Left renal cortex interstitium (tissue), 4 donors: Measurements from ENCODE around the gene SPEM1. TPM values are rescaled to one million over a fixed set of nuclear protein-coding genes. Genes with fewer than 3 reads are reported as not detected.
"Not testable (repeated sequence)": the region's sequence is repeated elsewhere in the genome, so short reads cannot be mapped to it uniquely, and the experiment has no call there.

ENCODE experiments used
- DNase-seq, 4 donors: peaks; one replicate each; pipeline ENCODE4 v3.0.0-alpha.2; 2013; ENCODE audit warnings: low read depth in 4 of 4, low spot score in 2 of 4, missing footprints in 1 of 4
- polyA plus RNA-seq, 4 donors: library from polyadenylated mRNA; unstranded; fragments of 120-200 nt; gene quantifications; one replicate each; pipeline ENCODE4 v1.2.1, GENCODE V29; 2013; ENCODE audit not compliant: insufficient read length in 4 of 4

SPEM1 gene
- polyA plus RNA-seq, 4 donors, result not detected

DNA sequence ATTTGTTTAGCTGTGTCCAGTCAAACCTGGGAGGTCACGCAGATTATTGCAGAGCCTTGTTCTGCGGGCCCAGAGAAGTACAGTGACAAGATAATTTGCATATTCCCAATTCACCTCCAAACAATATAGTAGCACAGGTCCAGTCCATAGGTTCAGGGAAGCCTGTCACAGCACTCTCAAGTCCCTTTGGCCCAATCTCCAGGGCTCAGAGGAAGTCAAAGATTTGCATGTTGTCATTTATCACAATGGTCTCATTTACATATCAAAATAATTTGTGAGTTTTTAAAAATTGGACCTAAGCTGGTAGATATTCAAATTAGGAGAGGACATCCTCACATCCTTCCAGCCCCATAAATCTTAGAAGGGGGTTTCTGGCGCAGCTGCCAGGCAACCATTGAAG lies 47.4 kb downstream of the SPEM1 start:
- no peak for DNase-seq

DNA sequence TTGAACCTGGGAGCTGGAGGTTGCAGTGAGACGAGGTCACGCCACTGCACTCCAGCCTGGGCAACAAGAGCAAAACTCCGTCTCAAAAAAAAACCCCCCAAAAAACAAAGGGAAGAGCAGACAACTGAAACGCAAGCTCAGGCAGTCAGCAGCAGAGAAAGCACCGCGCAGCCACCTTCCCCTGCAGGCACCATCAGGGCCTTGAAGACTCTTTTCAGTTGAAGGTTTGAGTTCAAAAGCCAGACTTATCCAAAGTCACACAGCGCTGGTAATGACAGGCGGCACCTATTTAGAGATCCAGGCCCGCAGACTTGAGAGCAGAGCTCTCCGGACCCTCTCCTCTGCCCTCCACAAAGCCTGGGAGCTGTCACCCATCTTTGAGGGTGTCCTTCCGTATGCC lies 48.2 kb downstream of the SPEM1 start:
- no peak for DNase-seq

- no peak for DNase-seq
These were observed 48.8 kb downstream of the SPEM1 start for GRCh38 chr17:7468804-7469389.

DNA sequence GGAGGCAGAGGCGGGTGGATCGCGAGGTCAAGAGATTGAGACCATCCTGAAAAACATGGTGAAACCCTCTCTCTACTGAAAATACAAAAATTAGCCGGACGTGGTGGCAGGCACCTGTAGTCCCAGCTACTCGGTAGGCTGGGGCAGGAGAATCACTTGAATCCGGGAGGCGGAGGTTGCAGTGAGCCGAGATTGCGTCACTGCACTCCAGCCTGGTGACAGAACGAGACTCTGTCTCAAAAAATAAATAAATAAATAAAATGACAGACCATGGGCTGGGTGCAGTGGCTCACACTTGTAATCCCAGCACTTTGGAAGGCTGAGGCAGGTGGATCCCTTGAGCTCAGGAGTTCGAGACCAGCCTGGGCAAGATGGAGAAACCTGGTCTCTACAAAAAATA lies 49.7 kb downstream of the SPEM1 start:
- not testable (repeated sequence) for DNase-seq

- not testable (repeated sequence) for DNase-seq
These were observed 50.4 kb downstream of the SPEM1 start for GRCh38 chr17:7470457-7470973.

Other genes starting within 250 kb of the SPEM1 start
- gene ASGR1, start 241.0 kb upstream of the SPEM1 start, polyA plus RNA-seq, result 10 to 100 TPM in 1 of 4 donors, 1 to 10 TPM in 3; 6.3 to 10.1 (median 8.3) TPM
- 10 to 100 TPM; 21.1 to 53.3 (median 39.1) TPM for gene DLG4, start 200.5 kb upstream of the SPEM1 start, polyA plus RNA-seq
- 100 to 1,000 TPM; 409 to 581 (median 511) TPM for gene ACADVL, start 200.4 kb upstream of the SPEM1 start, polyA plus RNA-seq
- 10 to 100 TPM; 47.7 to 78.0 (median 62.9) TPM for gene DVL2, start 185.8 kb upstream of the SPEM1 start, polyA plus RNA-seq
- 10 to 100 TPM; 51.8 to 74.3 (median 60.9) TPM for gene PHF23, start 180.9 kb upstream of the SPEM1 start, polyA plus RNA-seq
- 100 to 1,000 TPM; 396 to 619 (median 451) TPM for gene GABARAP, start 177.9 kb upstream of the SPEM1 start, polyA plus RNA-seq
- gene CTDNEP1, start 168.6 kb upstream of the SPEM1 start, polyA plus RNA-seq, result 100 to 1,000 TPM; 136 to 149 (median 141) TPM
- 10 to 100 TPM; 43.7 to 61.9 (median 50.9) TPM for gene ELP5, start 168.1 kb upstream of the SPEM1 start, polyA plus RNA-seq
- gene CLDN7, start 157.8 kb upstream of the SPEM1 start, polyA plus RNA-seq, result 10 to 100 TPM; 47.1 to 59.9 (median 55.1) TPM
- 1 to 10 TPM; 2.2 to 2.8 (median 2.5) TPM for gene SLC2A4, start 138.6 kb upstream of the SPEM1 start, polyA plus RNA-seq
- gene YBX2, start 125.7 kb upstream of the SPEM1 start, polyA plus RNA-seq, result 1 to 10 TPM; 2.5 to 5.3 (median 3.1) TPM
- gene EIF5A, start 112.7 kb upstream of the SPEM1 start, polyA plus RNA-seq, result 100 to 1,000 TPM; 286 to 397 (median 312) TPM
- gene GPS2, start 105.0 kb upstream of the SPEM1 start, polyA plus RNA-seq, result 100 to 1,000 TPM in 1 of 4 donors, 10 to 100 TPM in 3; 88.7 to 115 (median 95.8) TPM
- gene NEURL4, start 91.0 kb upstream of the SPEM1 start, polyA plus RNA-seq, result 10 to 100 TPM; 25.4 to 39.7 (median 31.4) TPM
- 10 to 100 TPM in 2 of 4 donors, 1 to 10 TPM in 2; 7.3 to 10.9 (median 10.0) TPM for gene ACAP1, start 83.8 kb upstream of the SPEM1 start, polyA plus RNA-seq
- gene KCTD11, start 68.2 kb upstream of the SPEM1 start, polyA plus RNA-seq, result 10 to 100 TPM; 11.2 to 13.9 (median 12.5) TPM
- gene TMEM95, start 65.2 kb upstream of the SPEM1 start, polyA plus RNA-seq, result not detected
- 1 to 10 TPM; 3.1 to 7.9 (median 5.7) TPM for gene TNK1, start 39.2 kb upstream of the SPEM1 start, polyA plus RNA-seq
- gene PLSCR3, start 25.8 kb upstream of the SPEM1 start, polyA plus RNA-seq, result 10 to 100 TPM; 27.8 to 51.2 (median 41.2) TPM
- gene TMEM256, start 16.2 kb upstream of the SPEM1 start, polyA plus RNA-seq, result 100 to 1,000 TPM in 1 of 4 donors, 10 to 100 TPM in 3; 82.2 to 108 (median 90.2) TPM
- gene NLGN2, start 12.5 kb upstream of the SPEM1 start, polyA plus RNA-seq, result 10 to 100 TPM; 17.5 to 38.6 (median 30.2) TPM
- gene SPEM2, start 5.3 kb downstream of the SPEM1 start, polyA plus RNA-seq, result under 1 TPM in 1 of 4 donors, not detected in 3; 0.06 TPM
- not detected for gene SPEM3, start 8.5 kb downstream of the SPEM1 start, polyA plus RNA-seq
- gene TMEM102, start 15.1 kb downstream of the SPEM1 start, polyA plus RNA-seq, result 1 to 10 TPM; 3.7 to 5.7 (median 4.8) TPM
- 1 to 10 TPM; 6.1 to 6.9 (median 6.4) TPM for gene FGF11, start 19.2 kb downstream of the SPEM1 start, polyA plus RNA-seq
- gene CHRNB1, start 24.7 kb downstream of the SPEM1 start, polyA plus RNA-seq, result 10 to 100 TPM; 10.3 to 10.8 (median 10.6) TPM
- gene ZBTB4, start 59.3 kb downstream of the SPEM1 start, polyA plus RNA-seq, result 10 to 100 TPM; 38.6 to 50.6 (median 44.2) TPM
- under 1 TPM in 2 of 4 donors, not detected in 2; 0.46 to 0.72 TPM for gene SLC35G6, start 61.1 kb downstream of the SPEM1 start, polyA plus RNA-seq
- gene POLR2A, start 64.0 kb downstream of the SPEM1 start, polyA plus RNA-seq, result 100 to 1,000 TPM; 101 to 163 (median 116) TPM
- gene TNFSF12, start 128.7 kb downstream of the SPEM1 start, polyA plus RNA-seq, result 10 to 100 TPM; 21.7 to 32.3 (median 28.3) TPM
- gene TNFSF13, start 138.4 kb downstream of the SPEM1 start, polyA plus RNA-seq, result 10 to 100 TPM; 12.8 to 15.9 (median 14.5) TPM
- gene SENP3, start 141.6 kb downstream of the SPEM1 start, polyA plus RNA-seq, result 10 to 100 TPM; 60.8 to 81.3 (median 74.9) TPM
- 10 to 100 TPM; 33.6 to 64.0 (median 57.2) TPM for gene CD68, start 159.3 kb downstream of the SPEM1 start, polyA plus RNA-seq
- gene MPDU1, start 163.5 kb downstream of the SPEM1 start, polyA plus RNA-seq, result 100 to 1,000 TPM; 102 to 125 (median 121) TPM
- gene SOX15, start 169.8 kb downstream of the SPEM1 start, polyA plus RNA-seq, result 1 to 10 TPM; 3.0 to 5.6 (median 4.0) TPM
- gene FXR2, start 194.6 kb downstream of the SPEM1 start, polyA plus RNA-seq, result 10 to 100 TPM; 46.3 to 56.5 (median 52.4) TPM
- gene SAT2, start 207.5 kb downstream of the SPEM1 start, polyA plus RNA-seq, result 100 to 1,000 TPM; 127 to 157 (median 133) TPM
- gene SHBG, start 209.8 kb downstream of the SPEM1 start, polyA plus RNA-seq, result 1 to 10 TPM; 3.0 to 5.1 (median 4.0) TPM
- 10 to 100 TPM; 18.1 to 22.1 (median 21.1) TPM for gene ATP1B2, start 230.6 kb downstream of the SPEM1 start, polyA plus RNA-seq